Left renal cortex interstitium (tissue), 4 donors: ENCODE results near the gene WDR73. TPM values are rescaled to one million over a fixed set of nuclear protein-coding genes. Genes with fewer than 3 reads are reported as not detected.
"Not testable (repeated sequence)": the region's sequence is repeated elsewhere in the genome, so short reads cannot be mapped to it uniquely, and the experiment has no call there.

ENCODE experiments used
- DNase-seq, 4 donors: peaks; one replicate each; pipeline ENCODE4 v3.0.0-alpha.2; 2013; ENCODE audit warnings: low read depth in 4 of 4, low spot score in 2 of 4, missing footprints in 1 of 4
- polyA plus RNA-seq, 4 donors: library from polyadenylated mRNA; unstranded; fragments of 120-200 nt; gene quantifications; one replicate each; pipeline ENCODE4 v1.2.1, GENCODE V29; 2013; ENCODE audit not compliant: insufficient read length in 4 of 4

WDR73 gene
- polyA plus RNA-seq, 4 donors: 34.9 to 57.4 (median 45.4) TPM

DNA sequence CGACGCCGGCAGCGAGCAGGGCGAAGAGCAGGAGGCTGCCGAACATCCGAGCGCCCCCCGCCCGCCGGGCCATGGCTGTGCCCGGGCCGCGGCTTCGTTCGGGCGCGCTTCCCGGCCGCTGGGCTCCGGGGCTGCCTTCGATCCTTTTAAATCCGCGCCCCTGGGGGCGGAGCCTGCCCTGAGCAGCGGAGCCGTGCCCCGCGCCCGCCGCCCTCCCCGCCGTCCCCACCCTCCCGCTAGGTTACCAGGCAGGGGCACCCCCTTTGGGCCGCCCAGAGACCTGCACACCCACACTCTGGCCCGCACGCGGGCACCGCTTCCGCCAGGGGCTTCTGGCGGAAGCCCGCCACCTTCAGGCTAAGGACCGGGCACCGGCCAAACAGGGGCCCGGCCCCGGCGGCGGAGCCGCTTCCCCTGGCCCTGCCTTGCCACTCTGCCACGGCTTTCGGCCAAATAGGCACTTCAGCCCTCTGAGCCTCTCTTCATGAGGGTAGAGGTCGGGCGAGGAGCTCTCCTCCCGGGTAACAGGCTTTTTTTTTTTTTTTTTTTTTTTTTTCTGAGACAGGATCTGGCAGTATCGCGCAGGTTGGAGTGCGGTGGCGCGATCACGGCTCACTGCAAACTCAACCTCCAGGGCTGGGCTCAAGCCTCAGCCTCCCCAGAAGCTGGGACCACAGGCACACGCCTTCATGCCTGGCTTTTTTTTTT lies 4.2 kb upstream of the WDR73 start, which contains the start of gene NMB:
NMB (minus strand) TSS at position 120 of the 708 bp plus-strand sequence; CDS start at position 73, 47 bp downstream.
- DNase-seq: peak; percentile 36 to 71 (median 57)

DNA sequence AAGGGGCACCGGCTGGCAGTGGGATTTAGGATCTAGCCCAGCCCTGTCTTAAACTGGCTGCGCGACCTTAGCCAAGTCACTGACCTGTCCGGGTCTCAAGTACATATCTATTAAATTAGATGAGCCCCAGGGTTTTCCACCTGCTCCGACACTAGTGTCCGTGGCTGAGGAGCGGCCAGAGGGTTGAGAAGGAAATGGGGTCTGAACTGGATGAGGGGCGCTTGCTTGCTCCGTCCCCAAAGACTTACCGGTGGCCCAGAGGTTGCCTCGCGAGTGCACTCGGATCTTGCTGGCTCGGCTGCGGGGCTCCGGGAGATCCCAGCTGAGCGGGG lies 3.6 kb upstream of the WDR73 start:
- no peak for DNase-seq

DNA sequence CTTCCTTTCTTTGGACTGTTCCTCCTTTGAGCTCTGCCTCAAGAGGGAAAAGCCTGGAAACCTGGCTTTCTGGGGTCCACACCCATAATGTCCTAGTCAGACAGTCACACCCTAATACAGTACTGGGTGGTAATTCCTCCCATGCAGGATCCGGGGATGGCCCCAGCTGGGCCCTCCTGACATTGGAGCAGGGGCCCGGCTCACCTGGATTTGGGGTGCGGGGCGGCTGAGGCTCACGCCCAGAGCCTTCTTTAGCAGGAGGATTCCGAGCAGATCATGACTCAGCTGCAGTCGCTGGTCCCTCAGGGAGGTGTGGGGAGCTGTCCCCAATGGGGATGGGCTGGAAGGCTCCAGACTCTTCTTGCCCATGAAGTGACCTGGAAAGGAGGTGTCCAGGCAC lies 2.9 kb upstream of the WDR73 start:
- no peak for DNase-seq

DNA sequence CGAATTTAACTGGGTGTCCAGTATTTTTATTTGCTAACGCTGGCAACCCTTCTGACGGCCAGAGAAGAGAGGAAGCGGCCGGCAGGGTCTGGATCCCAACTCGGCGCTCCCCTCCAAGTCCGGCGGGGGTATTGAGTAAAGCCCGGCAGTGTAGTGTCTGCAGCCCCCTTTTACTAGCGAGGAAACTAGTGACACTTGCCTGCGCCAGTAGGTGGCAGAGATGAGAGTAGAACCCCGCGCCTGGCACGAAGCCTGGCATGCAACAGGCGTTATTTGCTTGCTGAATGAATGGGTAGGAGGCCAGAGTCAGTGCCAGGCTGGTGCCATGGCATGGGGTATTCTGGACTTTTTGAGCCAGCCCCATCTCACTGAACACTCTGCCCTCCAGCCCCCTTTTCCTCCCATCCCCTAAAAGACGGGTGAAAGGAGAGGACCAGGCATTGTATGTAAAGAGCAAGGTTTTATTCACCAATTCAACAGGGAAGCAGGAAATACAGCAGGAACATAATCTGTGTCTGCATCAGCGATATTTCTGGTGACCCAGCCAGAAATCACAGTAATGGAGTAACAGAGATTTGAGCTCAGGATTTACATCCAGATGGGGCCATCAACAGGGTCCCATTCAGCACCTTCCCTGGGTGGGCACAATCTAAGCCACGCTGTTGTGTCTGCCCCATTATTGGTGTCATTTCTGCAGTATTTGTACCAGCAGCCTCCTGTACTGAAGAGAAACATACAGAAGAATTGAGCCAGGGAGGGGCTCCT lies 788 bp upstream of the WDR73 start:
- peak in 1 of 4 donors; percentile 49 for DNase-seq

DNA sequence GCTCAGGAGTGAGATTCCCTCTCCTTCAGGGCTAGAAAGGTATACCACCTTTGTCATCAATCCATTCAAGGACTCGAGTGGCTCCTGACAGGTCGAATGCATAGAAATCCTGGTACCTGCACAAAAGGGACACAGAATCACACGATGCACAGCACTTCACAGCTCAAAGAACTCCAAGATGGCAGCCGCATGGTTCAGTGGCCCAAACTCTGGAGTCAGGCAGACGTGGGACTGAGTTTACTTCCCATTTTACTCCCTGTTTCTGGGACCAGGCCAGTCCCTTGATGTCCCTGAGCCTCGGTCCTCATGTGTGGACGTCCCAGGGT lies 536 bp downstream of the WDR73 start:
- DNase-seq: no peak

DNA sequence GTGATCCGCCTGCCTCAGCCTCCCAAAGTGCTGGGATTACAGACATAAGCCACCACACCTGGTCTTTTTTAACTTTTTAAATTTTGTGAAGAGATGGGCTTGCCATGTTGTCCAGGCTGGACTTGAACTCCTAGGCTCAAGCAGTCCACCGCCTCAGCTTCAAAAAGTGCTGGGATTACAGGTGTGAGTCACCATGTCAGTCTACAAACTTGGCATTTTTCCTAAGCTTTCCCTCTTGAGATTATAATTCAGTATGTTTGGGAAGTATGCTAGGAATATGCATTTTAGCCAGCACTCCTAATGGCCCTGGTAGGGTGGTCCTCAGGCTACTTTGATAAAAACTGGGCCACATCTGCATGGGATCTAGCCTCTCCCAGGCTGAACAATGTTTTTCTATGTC lies 4.4 kb downstream of the WDR73 start:
- DNase-seq: no peak

DNA sequence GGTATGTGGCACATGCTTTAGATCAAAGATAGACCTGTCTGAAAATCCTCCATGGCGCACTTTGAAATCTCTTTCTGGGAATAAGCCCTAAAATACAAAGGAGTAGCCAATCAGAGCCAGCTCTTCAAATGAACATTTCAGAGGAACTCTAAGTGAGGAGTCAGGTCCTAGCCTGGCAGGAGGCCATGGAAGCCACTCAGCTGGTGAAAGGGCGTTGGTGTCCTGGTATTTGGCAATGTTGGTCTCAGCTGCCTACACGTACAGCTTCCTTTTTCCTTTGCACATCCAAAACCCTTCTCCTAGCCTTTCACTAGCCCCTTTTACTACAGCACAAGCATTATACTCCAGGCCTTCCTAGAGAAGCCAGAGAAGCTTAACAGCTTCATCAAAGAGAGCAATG lies 5.5 kb downstream of the WDR73 start:
- no peak for DNase-seq

DNA sequence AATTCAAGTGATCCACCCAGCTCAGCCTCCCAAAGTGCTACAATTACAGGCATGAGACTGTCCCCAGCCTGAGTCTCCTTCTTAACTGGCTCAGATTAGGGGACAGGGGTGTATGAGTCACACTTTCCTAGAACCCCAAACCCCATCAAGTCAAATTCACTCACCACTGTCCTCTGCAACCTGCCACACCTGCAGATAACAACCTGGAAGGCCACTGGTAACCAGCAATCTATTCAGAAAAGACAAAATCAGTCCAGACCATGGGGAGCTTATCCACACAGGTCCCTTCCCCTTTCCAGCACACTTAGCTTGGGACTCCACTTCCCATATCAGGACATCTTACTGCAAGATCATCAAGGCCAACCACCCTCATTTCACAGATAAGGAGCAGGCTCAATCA lies 6.4 kb downstream of the WDR73 start:
- DNase-seq: no peak

DNA sequence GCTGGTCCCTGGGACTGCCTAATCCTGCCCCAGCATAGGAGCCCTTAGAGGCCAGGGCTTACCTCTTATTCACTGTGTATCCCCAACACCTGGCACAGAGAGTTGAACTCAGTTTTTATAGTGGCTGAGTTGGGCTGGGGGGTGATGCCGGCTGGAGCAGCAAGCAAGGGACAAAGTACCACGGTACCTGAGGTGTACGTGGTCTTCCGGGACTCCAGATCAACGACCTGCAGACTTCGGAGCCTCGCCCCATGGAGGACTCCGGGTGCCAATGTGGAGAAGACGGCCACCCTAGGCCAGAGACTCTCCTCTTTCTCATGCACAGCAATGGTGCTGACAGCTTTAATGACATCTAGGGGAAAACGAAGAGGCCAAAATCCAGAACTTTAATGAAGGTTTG lies 8.1 kb downstream of the WDR73 start:
- no peak for DNase-seq

DNA sequence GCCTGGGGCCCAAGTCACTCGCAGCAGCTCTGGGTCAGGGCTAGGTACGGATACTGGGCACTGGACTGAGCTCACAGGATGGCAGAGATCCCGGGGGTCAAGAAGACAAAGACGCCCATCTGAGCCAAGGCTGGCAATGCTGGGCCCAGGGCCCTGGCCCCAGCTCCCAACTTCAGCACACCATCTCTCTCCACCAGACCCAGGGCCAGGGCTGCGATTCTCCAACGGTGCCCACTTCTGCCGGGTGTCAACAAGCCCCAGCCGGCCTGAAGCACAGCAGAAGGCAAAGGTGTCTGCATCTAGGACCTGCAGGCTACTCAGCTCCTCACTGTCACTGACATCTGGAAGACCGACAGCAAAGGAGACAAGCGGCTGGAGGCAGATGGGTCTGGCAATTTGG lies 8.6 kb downstream of the WDR73 start:
- no peak for DNase-seq

DNA sequence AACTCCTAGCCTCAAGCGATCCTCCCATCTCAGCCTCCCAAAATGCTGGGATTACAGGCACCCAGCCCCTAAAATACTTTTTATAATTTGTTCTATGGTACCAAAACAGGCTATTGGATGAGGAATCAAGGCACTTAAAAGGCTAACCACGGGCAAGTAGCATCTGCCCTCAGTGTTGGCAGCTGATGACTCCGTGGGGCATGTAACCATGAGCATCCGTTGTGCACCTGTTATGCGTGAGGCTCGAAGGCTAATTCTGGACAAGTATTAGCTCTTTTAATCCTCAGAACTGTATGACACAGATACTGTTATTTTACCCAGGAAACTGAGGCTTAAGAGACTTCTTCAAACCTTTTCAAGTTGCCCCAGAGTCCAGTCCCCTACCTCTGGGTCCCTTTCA lies 10.2 kb downstream of the WDR73 start:
- DNase-seq: no peak

DNA sequence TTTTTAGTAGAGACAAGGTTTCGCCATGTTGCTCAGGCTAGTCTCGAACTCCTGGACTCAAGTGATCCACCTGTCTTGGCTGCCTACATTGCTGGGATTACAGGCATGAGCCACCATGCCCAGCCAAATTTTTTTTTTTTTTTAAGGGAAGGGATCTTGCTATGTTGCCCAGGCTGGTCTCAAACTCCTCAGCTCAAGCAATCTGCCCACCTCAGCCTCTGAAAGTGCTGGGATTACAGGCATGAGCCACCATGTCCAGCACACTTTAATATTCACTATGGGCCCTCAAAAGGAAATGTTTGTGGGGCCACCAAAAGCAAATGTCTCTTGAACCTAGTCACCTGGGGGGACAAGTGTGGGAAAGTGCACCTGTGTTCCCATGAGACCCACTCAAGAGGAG lies 11.4 kb downstream of the WDR73 start:
- DNase-seq: not testable (repeated sequence)

DNA sequence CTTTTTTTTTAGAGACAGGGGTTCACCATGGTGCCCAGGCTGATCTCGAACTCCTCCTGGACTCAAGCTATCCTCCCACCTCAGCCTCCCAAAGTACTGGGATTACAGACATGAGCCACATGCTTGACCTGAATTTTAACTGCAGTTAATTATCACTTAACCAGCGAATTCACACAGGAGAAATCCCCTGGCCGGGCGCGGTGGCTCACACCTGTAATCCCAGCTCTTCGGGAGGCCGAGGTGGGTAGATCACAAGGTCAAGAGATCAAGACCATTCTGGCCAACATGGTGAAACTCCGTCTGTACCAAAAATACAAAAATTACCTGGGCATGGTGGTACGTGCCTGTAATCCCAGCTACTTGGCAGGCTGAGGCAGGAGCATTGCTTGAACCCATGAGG lies 12.2 kb downstream of the WDR73 start:
- not testable (repeated sequence) for DNase-seq

DNA sequence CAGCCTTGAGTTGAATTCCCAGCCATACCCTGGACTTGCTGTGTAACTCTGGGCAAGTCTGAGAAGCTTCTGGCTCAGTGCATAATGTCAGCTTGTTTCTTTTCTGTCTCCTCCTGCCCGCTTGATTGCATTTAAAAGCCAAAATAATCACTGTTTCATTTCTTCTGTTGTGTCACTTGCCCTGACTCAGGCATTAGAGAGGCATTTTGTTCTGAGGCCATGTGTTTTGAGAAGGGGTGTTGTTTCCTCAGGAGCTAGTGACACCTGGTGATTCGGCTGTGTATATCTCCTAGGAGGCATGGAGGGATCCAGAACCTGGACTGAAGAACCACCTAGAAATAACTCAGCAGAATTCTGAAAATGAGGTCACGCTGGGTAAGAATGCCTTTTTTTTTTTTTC lies 16.0 kb downstream of the WDR73 start:
- DNase-seq: no peak

DNA sequence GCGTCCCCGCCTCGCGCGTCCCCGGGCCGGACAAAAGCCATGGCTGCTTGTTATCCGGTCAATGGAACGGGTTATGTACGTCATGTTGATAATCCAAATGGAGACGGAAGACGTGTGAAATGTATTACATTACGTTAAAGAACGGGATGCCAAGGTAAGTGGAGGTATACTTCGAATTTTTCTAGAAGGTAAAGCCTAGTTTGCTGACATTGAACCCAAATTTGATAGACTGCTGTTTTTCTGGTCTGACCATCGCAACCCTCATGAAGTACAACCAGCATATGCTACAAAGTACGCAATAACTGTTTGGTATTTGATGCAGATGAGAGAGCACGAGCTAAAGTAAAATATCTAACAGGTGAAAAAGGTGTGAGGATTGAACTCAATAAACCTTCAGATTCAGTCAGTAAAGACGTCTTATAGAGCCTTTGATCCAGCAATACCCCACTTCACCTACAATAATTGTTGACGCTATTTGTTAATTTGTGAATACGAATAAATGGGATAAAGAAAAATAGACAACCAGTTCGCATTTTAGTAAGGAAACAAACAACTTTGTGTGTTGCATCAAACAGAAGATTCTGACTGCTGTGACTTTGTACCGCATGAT lies 19.8 kb downstream of the WDR73 start:
- DNase-seq: no peak

DNA sequence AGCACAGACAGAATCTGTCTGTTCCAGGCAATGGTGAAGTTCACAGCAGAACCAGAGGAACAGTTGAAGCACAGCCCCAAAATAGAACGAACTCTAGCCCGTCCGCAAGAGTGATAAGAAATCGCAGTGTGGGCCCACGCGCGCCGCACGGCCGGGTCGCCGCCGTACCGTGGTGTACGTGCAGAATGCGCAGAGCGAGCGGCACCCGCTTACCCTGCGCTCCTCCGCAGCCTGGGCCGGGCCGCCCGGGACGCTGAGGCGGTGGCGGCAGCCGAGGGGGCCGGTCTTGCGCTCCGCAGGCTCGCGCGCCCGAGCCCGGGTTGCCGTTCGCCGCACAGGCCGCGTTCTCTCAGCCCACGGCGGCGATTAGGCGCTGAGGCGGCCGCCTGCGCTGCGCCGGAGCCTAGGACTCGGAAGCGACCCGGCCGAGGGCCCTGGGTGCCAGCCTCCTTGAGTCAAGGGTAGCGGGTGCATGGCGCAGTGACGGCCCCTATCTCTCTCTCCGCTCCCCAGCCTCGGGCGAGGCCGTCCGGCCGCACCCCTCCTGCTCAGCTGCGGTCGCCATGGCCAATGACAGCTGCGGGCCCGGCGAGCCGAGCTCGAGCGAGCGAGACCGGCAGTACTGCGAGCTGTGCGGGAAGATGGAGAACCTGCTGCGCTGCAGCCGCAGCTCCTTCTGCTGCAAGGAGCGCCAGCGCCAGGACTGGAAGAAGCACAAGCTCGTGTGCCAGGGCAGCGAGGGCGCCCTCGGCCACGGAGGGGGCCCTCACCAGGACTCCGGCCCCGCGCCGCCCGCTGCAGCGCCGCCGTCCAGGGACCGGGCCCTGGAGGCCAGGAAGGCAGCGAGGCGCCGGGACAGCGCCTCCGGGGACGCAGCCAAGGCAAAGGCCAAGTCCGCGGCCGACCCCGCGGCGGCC lies 20.5 kb downstream of the WDR73 start:
- peak; percentile 44 to 51 (median 48) for DNase-seq

DNA sequence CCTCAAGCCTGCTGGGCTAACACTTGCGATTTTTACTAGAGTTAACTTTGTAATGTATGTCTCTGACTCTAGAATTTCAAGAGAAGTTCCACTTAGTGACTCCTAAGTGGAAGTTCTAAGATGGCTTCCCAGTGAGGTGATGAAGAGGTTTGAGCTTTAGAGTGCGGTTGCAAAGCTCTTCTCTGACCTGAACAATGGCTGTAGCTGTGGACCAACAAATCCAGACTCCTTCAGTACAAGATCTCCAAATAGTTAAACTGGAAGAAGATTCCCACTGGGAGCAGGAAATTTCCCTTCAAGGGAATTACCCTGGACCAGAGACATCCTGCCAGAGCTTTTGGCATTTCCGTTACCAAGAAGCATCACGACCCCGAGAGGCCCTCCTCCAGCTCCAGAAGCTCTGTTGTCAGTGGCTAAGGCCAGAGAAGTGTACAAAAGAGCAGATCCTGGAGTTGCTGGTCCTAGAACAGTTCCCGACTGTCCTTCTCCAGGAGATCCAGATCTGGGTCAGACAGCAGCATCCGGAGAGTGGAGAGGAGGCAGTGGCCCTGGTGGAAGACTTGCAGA lies 22.3 kb downstream of the WDR73 start:
- no peak for DNase-seq

DNA sequence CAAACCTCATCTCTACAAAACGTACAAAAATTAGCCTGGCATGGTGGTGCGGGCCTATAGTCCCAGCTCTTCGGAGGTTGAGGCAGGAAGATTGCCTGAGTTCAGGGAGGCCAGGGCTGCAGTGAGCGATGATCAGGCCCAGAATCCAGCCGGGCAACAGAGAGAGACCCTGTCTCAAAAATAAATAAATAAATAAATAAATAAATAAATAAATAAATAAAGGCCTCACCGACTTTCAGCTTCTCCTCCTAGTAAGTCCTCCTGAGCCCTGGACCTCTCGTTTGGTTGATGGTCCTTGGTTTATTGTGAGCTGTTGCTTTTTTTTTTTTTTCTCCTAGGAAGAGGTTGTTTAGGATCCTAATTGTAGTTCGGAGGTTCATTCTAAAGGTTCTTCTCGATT lies 25.1 kb downstream of the WDR73 start:
- no peak for DNase-seq

DNA sequence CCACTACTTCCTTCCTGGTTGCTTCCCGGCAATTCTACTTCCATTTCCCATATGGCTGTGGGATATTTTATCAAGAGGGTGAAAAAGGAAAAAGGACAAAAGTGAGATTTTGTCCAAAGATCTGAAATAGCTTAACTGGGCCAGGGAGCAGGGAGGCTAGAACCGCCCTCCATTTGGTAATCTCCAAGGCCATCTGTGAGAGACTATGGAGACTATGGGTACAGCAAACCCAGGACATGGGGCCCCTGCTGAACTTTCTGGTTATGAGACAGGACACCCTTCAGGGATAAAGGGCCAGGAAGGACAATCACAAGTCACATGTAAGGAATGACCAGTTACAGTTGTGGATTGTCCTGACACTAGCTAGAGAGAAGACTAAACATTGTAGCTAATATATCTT lies 29.0 kb downstream of the WDR73 start:
- no peak for DNase-seq

DNA sequence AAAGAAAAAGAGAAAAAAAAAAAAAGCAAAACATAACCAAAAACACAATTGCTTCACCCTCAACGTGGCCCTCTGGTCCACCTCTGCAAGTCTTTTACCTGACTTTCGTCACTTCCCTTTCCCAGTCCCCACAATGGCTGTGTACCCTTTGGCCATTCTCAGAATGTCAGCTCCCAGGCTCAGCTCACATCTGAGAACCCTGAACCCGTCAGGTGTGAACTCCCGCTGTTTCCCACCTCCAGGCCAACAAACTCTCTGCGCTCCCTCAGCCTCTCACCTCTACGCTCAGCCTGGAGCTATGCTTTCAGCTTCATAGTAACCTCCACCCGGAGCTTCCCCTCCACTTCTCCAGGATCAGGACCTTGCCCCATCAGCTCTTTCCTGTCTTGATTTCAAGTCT lies 29.7 kb downstream of the WDR73 start:
- no peak for DNase-seq
